ENCODE measurements around the gene ATG9A.
"Not testable (repeated sequence)": the region's sequence is repeated elsewhere in the genome, so short reads cannot be mapped to it uniquely, and the experiment has no call there.

GRCh38 chr2:219200502-219201326 lies 28.7 kb downstream of the ATG9A start:
- TF ChIP-seq, protein P1, sequence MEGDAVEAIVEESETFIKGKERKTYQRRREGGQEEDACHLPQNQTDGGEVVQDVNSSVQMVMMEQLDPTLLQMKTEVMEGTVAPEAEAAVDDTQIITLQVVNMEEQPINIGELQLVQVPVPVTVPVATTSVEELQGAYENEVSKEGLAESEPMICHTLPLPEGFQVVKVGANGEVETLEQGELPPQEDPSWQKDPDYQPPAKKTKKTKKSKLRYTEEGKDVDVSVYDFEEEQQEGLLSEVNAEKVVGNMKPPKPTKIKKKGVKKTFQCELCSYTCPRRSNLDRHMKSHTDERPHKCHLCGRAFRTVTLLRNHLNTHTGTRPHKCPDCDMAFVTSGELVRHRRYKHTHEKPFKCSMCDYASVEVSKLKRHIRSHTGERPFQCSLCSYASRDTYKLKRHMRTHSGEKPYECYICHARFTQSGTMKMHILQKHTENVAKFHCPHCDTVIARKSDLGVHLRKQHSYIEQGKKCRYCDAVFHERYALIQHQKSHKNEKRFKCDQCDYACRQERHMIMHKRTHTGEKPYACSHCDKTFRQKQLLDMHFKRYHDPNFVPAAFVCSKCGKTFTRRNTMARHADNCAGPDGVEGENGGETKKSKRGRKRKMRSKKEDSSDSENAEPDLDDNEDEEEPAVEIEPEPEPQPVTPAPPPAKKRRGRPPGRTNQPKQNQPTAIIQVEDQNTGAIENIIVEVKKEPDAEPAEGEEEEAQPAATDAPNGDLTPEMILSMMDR (IDR thresholded peaks at IDR 0.05) = not testable (repeated sequence)
- TF ChIP-seq POLR2A (IDR thresholded peaks at IDR 0.05) = not testable (repeated sequence)
